Measurements from ENCODE around the gene IFT43.

The IFT43 gene

DNA sequence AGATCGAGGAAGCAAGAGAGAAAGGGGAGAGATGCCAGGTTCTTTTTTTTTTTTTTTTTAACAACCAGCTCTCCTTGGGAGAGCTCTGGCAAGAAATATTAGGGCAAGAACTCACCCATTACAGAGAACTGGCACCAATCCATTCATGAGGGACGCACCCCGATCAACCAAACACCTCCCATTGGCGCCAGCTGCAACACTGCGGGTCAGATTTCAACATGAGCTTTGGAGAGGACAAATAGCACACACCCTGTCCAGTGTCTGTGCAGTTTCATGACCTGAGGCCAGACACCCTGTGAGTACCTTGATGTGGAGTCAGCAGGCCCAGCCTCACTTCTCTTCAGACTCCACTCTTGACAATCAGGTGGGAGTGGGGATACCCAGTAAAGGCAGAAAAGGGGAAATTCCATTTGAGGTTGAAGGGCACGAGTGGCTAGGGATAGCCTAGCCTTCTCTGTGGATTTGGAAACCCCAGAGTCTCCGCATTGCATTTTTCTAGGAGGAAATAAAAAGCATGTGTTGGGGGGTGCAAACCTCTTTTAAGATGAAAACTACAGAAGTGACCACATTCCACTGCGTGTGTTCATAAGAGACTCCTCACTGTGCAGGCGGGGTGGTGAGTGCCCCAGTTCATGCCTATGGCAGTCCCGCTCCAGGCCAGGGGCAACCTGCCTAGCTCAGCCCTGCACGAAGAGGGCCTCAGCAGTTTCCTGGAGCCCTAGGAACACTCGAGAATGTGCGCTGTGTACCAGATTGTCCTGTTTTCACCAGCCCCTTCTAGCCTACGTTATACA, 123.7 kb downstream of the IFT43 start:
- DNase-seq (ENCODE audit: low read depth in 3 of 3): no peak

DNA sequence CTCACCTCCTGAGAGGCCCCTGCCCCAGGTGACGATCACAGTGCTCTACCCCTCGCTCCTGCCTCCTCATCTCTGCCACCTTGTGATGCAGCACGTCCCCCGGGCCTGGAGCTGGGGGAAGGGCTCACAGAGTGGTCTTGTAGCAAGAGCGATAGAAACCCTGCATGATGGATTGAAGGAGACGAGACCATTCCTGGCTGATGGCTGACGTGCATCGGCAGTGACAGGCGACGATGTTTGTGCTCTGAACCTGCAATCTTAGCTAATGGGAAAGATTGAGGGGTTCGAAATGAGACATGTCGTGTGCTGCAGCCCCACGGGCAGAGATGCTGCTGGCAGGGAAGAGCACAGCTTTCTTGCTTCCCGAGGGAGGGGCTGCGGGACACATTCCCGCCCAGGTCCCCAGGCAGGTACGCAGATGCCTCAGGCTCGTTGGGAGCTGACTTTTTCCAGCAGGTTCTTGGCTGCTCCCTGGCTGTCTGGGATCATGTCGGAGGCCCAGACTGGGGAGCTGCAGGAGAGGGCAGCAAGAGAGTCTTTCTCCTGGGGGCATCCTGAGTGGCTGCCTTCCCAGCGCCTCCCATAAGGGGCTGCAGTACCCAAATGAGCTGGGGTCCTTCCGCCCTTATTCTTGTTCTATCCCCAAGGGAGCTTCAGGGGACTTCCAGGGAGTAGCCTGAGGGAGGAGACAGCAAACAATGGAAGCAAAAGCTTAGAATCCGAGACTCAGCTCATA, 127.5 kb downstream of the IFT43 start:
- DNase-seq (ENCODE audit: low read depth in 3 of 3): no peak

DNA sequence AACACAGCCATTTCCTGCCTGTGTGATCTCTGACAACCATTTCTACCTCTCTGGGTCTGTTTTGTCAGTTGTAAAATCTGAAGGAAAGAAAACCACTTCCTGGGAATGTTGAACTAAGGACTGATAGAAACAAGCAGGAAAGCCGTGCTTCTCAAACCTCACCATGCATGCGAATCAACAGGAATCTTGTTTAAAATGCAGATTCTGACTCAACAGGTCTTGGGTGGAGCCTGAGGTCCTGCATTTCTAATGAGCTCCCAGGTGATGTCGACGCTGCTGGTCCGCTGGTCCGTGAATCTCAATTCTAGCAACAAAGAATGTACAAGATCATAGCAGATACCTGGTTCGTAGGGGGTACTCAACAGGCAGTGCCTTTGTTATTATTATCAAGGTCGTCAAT, 128.1 kb downstream of the IFT43 start:
- DNase-seq (ENCODE audit: low read depth in 3 of 3): no peak

DNA sequence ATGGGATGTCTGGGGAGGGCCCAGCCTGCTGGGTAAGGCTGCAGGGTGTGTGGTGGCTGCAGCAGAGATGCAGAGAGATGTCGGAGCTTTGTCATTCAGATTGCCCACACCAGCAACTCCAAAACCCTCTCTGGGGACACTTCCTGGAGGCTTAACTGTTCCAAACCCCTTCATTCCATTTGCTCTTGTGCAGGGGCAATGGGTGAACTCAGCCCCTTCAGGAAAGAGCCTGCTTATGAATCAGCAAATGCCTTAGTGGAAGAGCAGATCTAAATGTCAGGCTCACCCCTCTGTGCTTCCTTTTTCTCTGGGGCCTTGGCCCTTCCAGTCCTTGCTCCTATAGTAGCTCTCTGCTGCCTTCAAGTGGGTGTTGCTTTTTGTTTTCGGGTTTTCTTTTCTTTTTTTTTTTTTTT, 129.5 kb downstream of the IFT43 start:
- no peak for DNase-seq (ENCODE audit: low read depth in 3 of 3)

DNA sequence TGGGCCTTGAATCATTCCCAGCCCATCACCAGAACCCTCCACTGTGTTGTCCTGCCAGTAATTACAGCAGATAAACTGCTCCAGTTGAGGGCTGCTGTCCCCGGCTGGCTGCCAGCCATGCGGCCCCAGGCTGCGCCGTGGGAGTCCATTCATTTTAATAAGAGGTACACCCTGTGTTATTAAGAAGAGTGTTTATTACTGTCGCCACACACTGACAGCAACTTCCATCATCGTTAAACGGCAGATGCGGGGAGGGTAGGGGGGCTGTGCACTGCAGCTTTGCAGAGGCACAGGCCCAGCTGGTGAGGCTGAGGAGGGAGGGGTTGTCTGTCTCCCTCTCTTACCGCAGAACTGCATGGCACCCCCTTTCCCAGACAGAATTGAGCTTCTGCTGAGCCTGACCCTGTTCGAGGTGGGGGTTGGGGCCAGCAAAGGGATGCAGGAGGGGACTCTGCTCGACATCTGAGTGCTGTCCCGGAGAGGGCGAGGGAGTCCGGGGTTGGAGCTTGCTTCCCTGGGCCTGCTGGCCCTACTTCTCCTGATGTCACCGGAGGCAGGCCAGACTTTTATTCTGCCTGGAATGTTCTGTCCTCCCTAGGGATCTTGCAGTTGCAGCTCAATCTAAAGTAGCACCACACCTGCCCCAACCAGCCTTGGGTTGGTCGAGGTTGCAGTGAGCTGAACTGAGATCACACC, 132.4 kb downstream of the IFT43 start:
- no peak for DNase-seq (ENCODE audit: low read depth in 3 of 3)

DNA sequence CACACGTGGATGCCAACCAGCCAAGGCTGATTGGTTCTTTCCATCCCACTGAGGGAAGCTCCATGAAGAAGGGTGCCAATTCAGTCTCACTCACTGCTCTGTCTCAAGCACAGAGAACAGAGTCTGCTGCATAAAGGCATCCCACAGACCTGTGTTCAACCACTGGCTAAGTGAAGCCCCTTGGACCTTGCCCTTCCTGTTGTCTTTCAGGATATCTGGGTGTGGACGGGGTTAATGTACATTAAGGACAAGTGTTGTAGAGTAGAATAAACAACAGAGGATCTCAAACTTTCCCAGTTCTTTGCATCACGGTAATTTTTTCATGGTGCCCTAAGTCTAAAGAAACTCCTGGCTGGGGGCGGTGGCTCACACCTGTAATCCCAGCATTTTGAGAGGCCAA, 133.0 kb downstream of the IFT43 start:
- DNase-seq (ENCODE audit: low read depth in 3 of 3): no peak

DNA sequence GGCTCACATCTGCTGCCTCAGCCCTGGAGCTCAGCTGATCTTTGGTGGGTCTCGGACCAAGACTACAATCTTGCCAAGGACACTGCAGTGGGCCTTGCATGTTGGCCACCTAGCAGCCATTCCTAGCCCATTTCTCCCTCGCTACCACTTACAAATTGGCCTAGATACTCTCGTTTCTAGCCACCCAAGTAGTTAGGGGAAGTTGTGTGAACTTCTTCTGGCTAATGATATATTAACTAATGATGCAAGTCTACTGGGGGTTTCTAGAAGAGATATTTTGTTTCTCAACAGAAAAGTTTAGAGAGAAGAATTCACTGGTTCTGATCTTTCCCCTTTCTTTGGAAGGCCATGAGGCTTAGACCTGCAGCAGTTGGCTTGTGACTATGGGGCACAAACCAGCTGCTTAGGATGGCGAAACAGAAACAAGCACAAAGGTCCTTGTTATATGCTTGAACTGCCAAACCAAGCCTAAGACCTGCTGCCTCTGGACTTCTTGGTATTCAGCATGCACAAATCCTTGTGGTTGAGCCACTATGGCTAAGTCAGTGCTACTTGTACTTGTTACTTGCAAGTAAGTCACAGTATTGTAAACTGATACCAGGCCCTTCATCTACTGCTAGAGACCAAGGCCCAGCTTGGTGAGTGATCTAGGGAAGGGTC, 135.7 kb downstream of the IFT43 start:
- no peak for DNase-seq (ENCODE audit: low read depth in 3 of 3)

DNA sequence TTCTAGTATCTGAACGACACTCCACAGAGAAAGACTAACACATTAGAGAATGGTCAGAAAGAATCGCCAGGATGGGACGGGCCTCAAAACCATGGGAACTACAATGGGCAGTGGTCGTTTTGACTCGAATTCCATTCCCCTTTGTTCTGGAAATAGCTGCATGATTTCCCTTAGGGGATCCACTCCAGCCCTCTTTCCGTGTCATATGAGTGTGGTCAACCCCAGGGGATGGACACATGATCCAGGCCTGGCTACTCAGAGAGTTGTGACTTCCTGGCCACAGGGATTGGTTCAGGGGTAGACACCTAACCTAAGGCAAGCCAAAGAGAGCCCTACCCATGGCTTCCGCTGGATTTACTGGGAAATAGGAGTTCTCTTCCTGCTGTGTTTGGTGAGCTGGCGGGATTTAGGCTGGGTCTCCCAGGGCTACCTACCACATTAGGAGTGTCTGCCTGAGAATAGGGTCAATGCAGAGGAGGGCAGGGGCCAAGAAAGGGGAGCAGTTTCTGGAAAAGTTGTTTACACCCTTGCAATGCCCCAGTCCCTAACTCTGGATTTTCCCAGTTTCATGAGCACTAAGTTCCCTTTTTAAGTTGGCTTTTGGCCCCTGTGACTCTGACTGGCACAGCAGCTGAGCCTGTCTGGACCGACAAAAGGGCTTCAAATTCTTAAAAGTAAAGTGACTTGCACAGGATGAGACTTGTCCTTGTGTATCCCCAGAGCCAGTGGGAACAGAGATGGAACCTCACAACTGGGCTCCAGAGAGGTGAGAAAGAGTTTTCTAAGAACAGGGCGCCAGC, 138.1 kb downstream of the IFT43 start:
- no peak for DNase-seq (ENCODE audit: low read depth in 3 of 3)

DNA sequence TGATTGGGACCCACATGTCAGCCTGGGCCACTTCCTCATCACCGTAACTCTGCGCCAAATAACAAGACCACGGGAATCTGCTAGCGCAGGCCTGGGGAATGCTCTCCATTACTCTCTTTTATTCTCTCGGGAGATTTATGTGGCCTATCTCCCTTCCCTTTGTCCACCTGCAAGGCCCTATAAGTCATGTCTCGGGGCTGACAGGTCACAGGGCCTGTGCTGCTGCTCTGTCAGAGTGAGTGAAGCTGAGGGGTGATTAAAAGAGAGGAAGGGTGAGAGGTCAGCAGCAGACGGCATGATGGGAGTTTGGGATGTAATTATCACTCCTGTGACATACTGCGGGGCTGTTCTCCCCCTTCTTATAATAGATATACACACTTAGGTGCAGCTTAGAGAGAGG, 139.9 kb downstream of the IFT43 start:
- DNase-seq (ENCODE audit: low read depth in 3 of 3): no peak

DNA sequence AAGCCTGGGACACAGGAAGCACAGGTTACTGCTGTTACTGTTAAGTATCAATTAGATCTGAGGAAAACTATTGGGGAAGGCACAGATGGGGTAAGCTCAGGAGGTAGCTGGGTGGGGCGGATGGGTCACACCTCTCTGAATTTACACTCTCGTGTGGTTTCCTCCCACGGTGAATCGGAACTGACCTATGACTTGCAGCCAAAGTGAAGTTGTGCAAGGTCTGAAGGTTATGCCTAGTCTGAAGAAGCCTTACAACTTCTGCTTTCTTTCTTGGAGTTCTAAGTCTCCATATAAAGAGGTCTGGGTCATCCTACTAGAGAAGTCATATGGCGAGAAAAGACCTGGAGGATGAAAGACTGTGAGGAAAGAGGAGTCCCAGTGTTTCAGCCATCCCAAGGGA, 140.5 kb downstream of the IFT43 start:
- DNase-seq (ENCODE audit: low read depth in 3 of 3): no peak

DNA sequence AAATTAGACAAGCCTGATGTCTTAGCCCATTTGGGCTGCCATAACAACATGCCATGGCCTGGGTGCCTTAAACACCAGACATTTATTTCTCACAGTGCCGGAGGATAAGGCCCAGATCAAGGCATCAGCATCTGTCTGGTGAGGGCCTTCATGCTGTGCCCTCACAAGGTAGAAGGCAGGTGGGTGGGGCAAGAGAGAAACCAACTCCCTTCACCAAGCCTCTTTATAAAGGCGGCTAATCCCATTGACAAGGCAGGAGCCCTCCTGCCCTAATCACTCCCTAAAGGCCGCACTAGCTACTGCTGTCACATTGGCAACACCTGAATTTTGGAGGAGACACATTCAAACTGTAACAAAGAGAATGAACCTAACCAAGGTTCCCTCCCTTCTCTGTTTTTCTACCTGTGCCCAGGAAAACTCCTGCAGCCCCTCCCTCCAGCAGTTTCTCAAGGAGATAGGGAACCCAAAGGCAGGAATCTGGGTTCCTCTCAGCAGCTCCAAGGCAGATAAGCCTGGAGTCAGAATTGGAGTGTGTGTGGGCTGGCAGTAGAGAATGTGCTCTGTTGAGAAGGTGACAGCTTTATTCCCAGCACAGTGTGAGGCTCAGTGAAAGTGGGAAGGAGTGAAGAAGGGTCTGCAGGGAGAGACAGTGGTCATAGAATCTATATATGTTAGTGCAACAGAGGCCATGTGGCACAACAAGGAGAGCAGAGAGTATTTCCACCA, 144.5 kb downstream of the IFT43 start:
- no peak for DNase-seq (ENCODE audit: low read depth in 3 of 3)

DNA sequence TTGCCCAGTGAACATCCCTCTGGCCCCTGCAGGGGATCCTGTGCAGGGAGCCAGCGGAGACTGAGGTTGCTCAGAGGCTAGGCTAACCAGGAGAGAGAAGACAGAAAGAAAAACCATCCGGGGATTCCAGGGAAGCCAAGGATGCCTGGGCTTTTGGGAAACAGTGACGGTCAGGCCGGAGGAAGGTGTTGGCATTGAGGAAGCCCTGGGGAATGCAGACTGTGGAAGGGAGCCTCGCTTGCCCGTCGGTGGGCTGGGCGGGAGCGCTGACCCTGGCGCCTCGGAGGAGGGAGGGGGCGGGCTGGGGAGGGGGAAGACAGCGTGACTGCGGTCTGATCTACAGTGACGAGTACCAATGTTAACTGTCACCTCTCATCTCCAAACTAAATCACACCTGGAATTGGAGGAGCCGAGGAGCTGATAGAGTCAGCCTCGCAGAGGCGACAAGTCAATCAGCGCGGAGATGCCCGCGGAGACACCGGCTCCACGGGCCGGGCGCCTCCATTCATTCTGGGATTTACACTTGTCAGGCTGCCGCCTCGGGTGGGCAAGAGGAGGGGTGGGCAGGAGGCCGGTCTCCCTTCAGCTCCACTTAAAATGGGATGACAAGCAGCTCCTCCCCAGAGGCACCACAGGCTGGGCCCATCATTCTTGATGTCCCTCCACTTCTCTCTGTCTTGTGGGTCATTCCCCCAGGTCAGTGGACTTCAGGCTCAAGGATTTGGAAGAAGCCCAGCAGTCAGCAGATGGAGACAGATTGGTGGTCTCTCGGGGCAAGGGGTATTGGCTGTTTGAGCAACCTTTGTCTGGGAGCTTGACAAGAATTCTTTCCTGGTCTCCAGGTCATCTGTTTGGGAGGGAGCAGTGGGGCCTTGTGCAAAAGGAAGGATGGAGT, 145.8 kb downstream of the IFT43 start:
- no peak for DNase-seq (ENCODE audit: low read depth in 3 of 3)

DNA sequence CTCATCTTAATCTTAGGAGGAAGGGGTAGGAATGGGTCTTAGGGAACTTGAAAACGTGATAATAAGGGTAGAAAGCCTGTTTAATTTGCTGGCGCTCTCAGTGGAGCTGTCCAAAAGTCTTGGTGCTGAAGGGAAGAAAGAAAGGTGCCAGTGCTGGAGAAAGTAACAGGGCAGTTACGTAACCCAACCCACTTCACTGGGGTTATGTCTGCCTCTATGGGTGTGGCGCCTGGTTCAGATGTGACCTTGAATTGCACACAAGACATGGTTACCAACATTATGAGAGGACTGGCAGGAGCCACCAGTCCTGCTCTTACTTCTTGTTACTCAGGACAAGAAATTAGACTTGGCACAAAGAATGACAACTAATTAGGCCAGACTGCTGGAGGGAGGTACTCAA, 147.5 kb downstream of the IFT43 start:
- DNase-seq (ENCODE audit: low read depth in 3 of 3): no peak

Data from stimulated activated CD4-positive, alpha-beta T cell treated with anti-CD3 and anti-CD28 coated beads, TNF-alpha, amount 100 ng/mL, for 24 hours (primary cell).